GM18526 (cell line): ENCODE results near the gene NCL.

Experiments used
- POLR2A ChIP-seq: IDR thresholded peaks from 3 replicates; pipeline ENCODE4 v1.6.1; 2011; ENCODE audit not compliant: insufficient read length; ENCODE audit errors: extremely low read depth

NCL gene

GRCh38 chr2:231421051-231421580 lies 43.2 kb downstream of the NCL start:
- no peak for TF ChIP-seq POLR2A

GRCh38 chr2:231418820-231419640 lies 45.3 kb downstream of the NCL start:
- TF ChIP-seq POLR2A, result no peak

- TF ChIP-seq POLR2A, result no peak
Observed at GRCh38 chr2:231415029-231415428, 49.3 kb downstream of the NCL start.

- TF ChIP-seq POLR2A, result no peak
Observed at GRCh38 chr2:231413921-231414476, 50.3 kb downstream of the NCL start.

- no peak for TF ChIP-seq POLR2A
Observed at GRCh38 chr2:231413456-231413855, 50.8 kb downstream of the NCL start.

GRCh38 chr2:231412618-231412963 lies 51.7 kb downstream of the NCL start:
- no peak for TF ChIP-seq POLR2A

- no peak for TF ChIP-seq POLR2A
Observed at GRCh38 chr2:231411831-231412617, 52.3 kb downstream of the NCL start.

GRCh38 chr2:231411237-231411636 lies 53.0 kb downstream of the NCL start:
- TF ChIP-seq POLR2A, result no peak

GRCh38 chr2:231410293-231411004 lies 53.8 kb downstream of the NCL start:
- TF ChIP-seq POLR2A, result no peak

- TF ChIP-seq POLR2A, result no peak
Observed at GRCh38 chr2:231409776-231410175, 54.5 kb downstream of the NCL start.
